Activated CD8-positive, alpha-beta T cell treated with anti-CD3 and anti-CD28 coated beads for 36 hours (primary cell): Measurements from ENCODE around the gene PHC2. TPM values are rescaled to one million over a fixed set of nuclear protein-coding genes. Genes with fewer than 3 reads are reported as not detected.

Source experiments
- ATAC-seq: fragments of 200-7000 bp; cut with Tn5 transposase; one replicate; pipeline ENCODE4 v1.10.0; 2021; ENCODE audit warnings: mild to moderate bottlenecking, moderate library complexity
- CTCF ChIA-PET: fragments of 350-600 bp; sonication (Branson Sonifier 250); formaldehyde crosslinking; loops from one replicate; lab custom pipeline; 2021; ENCODE audit warnings: antibody characterized with exemption; lab: Charles Lee
- POLR2A ChIA-PET: fragments of 350-600 bp; sonication (Branson Sonifier 250); formaldehyde crosslinking; loops from one replicate; lab custom pipeline; 2021; ENCODE audit warnings: antibody characterized with exemption; lab: Charles Lee
- DNase-seq: peaks from one replicate; pipeline ENCODE4 v3.0.0-alpha.2; 2020
- H3K27ac Mint-ChIP-seq: one replicate; pipeline ENCODE4 v1.8.0; 2021; ENCODE audit warnings: mild to moderate bottlenecking, mixed read lengths
- H3K27me3 Mint-ChIP-seq: one replicate; pipeline ENCODE4 v1.8.0; 2021; ENCODE audit warnings: mixed read lengths
- H3K36me3 Mint-ChIP-seq: one replicate; pipeline ENCODE4 v1.8.0; 2021; ENCODE audit warnings: low read depth, mixed read lengths
- H3K4me1 Mint-ChIP-seq: one replicate; pipeline ENCODE4 v1.8.0; 2021; ENCODE audit warnings: low read depth, mixed read lengths
- H3K4me3 Mint-ChIP-seq: one replicate; pipeline ENCODE4 v1.8.0; 2021; ENCODE audit warnings: mild to moderate bottlenecking, moderate library complexity, mixed read lengths
- H3K9me3 Mint-ChIP-seq: one replicate; pipeline ENCODE4 v1.8.0; 2021; ENCODE audit warnings: mixed read lengths
- CTCF ChIP-seq: fragments of 200-600 bp; IDR thresholded peaks from one replicate; pipeline ENCODE4 v1.8.0; 2022; ENCODE audit warnings: antibody characterized with exemption, mild to moderate bottlenecking
- intact Hi-C: fragments of 100-400 bp; cut with micrococcal nuclease; formaldehyde crosslinking; loops from one replicate; pipeline ENCODE4 v1.10.0; 2022
- total RNA-seq, 2 experiments: library from RNA; stranded (reverse); gene quantifications; one replicate each; pipeline ENCODE4 v1.2.3, GENCODE V29; 2021

The PHC2 gene
- total RNA-seq, 2 experiments from 2014 or later = 26.0 to 28.0 TPM

DNA sequence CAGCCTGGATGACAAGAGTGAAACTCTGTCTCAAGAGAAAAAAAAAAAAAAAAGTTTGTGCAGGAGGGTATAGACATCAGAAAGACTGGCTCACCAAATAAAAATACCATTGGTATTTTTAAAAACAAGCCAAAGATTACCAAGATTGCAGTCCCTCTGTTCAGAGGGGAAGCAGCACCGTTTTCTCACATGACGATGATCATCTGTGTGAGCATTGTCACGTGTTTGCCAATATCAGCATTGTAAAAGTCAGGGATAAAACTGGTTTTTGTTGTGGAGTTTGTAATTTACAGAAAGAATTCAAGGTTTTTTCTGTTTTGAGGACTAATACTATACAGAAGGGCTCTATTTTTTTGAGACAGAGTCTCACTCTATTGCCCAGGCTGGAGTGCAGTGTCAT, 148.1 kb downstream of the PHC2 start:
- H3K27me3 Mint-ChIP-seq = no peaks in the 10 kb centered on the region
- H3K4me1 Mint-ChIP-seq = no peaks in the 10 kb centered on the region
- no peak overlapping the region for H3K4me3 Mint-ChIP-seq
- TF ChIP-seq CTCF = no peak
- ATAC-seq (no peak), DNase-seq (no peak)
- no peaks in the 10 kb centered on the region for H3K9me3 Mint-ChIP-seq
- H3K36me3 Mint-ChIP-seq = peaks cover 11% of the 10 kb centered on the region
- H3K27ac Mint-ChIP-seq = no peak overlapping the region
- ChIA-PET POLR2A (no interaction called here), CTCF (interaction anchor here (1.4 kb wide), 1 partner anchor 13 kb away, joined by 8 read pairs; no protein-coding TSS in a partner anchor)
- intact Hi-C loops = no loop called here

DNA sequence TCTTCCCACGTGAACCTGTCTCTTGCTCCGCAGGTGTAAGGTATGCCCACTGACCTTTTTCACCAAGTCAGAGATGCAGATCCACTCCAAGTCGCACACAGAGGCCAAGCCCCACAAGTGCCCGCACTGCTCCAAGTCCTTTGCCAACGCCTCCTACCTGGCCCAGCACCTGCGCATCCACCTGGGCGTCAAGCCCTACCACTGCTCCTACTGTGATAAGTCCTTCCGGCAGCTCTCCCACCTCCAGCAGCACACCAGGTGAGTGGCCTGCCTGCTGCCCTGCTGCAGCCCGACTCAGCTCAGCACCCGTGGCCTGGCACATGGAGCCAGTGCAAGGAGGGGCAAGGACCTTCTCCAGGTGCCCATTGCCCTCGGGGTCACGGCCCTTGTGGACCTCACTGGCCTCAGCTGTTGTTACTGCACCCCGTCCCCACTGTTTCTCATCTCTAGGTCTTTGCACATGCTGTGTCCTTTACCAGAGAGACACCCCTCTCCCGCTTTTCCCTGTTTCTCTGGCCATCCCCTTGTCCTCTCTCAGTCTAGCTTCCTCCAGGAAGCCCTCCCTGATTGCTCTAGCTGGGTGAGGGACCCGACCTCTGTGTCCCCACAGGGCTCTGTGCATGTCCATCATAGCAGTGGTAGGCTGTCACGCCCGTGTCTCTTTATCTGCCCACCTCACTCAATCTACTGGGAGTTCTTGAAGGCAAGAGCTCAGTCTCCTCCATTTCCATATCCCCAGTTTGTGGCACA, 149.2 kb downstream of the PHC2 start:
- DNase-seq (no peak), ATAC-seq (no peak)
- H3K27me3 Mint-ChIP-seq = no peaks in the 10 kb centered on the region
- no peaks in the 10 kb centered on the region for H3K9me3 Mint-ChIP-seq
- POLR2A ChIA-PET = no interaction called here
- no peaks in the 10 kb centered on the region for H3K4me1 Mint-ChIP-seq
- CTCF ChIA-PET = interaction anchor here (1.4 kb wide), 1 partner anchor 14 kb away, joined by 8 read pairs; no protein-coding TSS in a partner anchor
- H3K36me3 Mint-ChIP-seq = peaks cover 11% of the 10 kb centered on the region
- no peak overlapping the region for H3K27ac Mint-ChIP-seq
- no peak for TF ChIP-seq CTCF
- H3K4me3 Mint-ChIP-seq = no peak overlapping the region
- intact Hi-C loops = no loop called here

GRCh38 chr1:33280091-33280661, 150.7 kb downstream of the PHC2 start:
- ChIA-PET CTCF (interaction anchor here (1.5 kb wide), 1 partner anchor 18 kb away, joined by 3 read pairs; no protein-coding TSS in a partner anchor), POLR2A (no interaction called here)
- Mint-ChIP-seq H3K9me3 (no peaks in the 10 kb centered on the region), H3K36me3 (peaks cover 11% of the 10 kb centered on the region), H3K4me1 (no peaks in the 10 kb centered on the region), H3K27ac (no peak overlapping the region), H3K4me3 (no peak overlapping the region), H3K27me3 (no peaks in the 10 kb centered on the region)
- no peak for ATAC-seq
- no peak for TF ChIP-seq CTCF
- DNase-seq = no peak
- intact Hi-C loops = no loop called here

- H3K9me3 Mint-ChIP-seq = no peaks in the 10 kb centered on the region
- H3K27me3 Mint-ChIP-seq = no peaks in the 10 kb centered on the region
- peaks cover 11% of the 10 kb centered on the region for H3K4me1 Mint-ChIP-seq
- CTCF ChIA-PET = interaction anchor here (0.9 to 1.2 kb wide), 2 partner anchors 18 to 21 kb away, joined by 3 to 4 read pairs; no protein-coding TSS in a partner anchor
- DNase-seq (no peak), ATAC-seq (no peak)
- no peak overlapping the region for H3K27ac Mint-ChIP-seq
- no peak overlapping the region for H3K4me3 Mint-ChIP-seq
- no peak for TF ChIP-seq CTCF
- intact Hi-C loops = no loop called here
- H3K36me3 Mint-ChIP-seq = peaks cover 7% of the 10 kb centered on the region
- POLR2A ChIA-PET = interaction anchor here (0.7 kb wide), 1 partner anchor 55 kb away, joined by 5 read pairs; no protein-coding TSS in a partner anchor
Measured at GRCh38 chr1:33277488-33278084, 153.3 kb downstream of the PHC2 start.
